Activated CD4-positive, alpha-beta T cell treated with anti-CD3 and anti-CD28 coated beads, Interleukin-2, Interleukin-6, amounts not matched to agents 100 ng/mL and 50 ng/mL, durations not matched to agents 16 hours and 8 hours (primary cell): ENCODE data around the gene SLC35B1.
"Not testable (repeated sequence)": the region's sequence is repeated elsewhere in the genome, so short reads cannot be mapped to it uniquely, and the experiment has no call there.

Experiments used
- DNase-seq: peaks from one replicate; pipeline ENCODE4 v3.0.0-alpha.2; 2020

SLC35B1 gene

DNA sequence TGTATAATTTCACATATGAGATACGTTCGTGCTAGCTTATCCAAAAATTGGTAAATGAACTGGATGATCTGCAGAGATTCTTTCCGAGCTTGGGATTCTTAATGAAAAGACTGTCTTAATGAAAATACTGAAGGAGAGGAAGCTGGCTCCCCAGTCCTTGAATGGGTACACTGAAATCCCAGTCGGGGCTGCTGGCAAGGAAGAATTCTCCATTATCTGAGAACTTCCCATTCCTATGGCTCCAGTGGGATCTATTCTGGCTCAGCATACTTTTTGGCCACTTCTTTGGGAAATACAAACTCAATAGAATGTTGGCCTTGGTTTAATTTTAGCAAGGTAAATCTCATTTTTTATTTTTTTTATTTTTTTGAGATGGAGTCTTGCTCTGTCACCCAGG is 23.7 kb upstream of the SLC35B1 start:
- DNase-seq: no peak

DNA sequence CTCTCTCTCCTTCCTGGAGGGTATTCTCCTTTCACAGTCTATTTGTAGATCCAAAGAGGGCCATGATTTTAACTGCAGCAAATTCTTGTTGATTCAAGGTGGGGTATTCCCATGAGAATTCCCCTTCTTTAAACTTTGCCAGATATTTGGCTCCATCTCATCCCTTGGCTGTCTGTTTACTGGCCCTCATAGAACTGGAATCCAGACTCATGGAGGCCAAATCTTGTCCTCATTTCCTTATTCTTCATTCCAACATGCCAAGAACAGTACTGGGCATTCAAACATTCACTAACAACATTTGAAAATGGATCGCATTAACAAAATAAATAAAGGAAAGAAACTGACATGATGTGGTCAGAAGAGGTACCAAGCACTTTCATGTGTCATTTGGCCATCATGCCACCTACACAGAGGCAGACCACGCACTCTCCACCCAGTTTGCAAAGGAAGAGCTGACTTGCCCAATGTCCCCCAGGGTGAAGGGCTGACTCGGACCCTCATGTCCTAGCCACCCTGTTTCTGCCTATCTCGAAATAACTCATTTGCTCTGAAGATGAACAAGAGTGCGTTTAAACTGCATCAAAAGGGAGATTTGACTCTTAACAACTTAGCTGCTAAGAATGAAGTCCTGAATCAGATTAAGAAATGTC is 23.1 kb upstream of the SLC35B1 start:
- DNase-seq: no peak

DNA sequence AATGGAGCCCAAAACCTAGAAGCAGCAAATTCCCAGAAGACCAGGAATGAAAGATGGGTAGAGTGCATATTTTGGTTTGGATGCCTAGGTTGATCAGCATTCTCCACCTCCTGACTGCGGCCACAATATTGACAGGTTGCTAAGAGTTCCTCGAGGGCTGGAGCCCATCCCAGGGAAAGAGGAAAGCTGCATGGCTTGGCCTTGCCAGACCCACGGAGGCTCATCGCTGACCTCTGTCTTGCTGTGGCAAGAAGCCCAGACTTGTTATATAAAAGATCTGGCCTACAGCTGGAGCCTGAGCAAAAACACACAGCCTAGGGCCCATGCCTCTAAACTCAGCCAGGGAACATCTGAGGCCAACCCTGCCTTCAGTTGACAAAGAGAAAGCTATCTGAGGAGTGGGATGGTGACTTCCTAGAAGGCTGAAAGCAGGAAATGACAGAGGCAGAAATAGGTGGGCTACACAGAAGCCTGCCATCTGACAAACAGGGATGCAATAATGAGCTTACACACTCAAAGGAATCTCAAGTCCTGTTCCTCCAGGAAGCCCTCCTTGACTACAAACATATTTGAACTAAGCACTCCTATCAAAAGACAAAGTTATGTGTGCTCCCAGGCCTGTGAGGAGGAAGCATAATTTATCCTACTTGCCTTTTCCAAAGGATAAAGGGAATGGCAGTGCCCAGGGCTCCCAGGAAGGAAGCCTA is 22.5 kb upstream of the SLC35B1 start:
- DNase-seq: no peak

DNA sequence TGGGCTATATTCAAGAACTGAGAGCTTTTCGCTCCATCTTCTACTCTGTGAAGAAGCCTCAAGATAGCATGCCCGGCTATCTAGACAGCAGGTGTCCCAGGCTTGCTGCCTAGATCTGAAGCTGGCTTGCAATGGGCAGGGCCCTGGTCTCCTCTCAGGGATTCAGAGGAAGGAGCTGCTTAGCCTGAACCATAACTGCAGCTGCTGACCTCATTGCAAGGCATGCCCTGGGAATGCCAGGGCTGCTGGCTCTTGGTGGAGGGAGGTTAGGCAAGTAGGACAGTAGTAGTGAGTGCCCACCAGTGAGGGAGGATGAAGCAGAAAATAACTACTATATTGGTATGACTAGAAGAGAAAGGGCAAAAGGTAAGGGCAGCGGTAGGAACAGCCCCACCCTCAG is 21.3 kb upstream of the SLC35B1 start:
- DNase-seq: no peak

DNA sequence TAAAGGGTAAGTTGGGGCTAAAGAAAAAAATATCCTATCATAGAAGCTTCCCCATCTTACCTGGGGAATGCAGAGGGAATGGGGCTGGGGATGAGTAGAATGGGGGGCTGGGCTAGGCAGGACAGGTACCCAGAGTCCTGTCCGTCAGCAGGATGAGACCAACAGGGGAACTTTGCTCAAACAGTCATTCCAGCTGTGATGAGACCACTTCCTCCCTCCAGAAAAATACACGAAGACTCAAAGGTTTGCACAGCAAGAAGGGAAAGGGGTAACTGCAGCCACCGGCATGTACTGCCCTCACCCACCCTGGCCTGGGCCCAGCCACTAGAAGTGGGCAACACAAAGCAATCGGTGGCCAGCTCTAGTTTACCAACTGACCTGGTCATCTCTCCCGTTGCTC is 20.7 kb upstream of the SLC35B1 start:
- DNase-seq: no peak

DNA sequence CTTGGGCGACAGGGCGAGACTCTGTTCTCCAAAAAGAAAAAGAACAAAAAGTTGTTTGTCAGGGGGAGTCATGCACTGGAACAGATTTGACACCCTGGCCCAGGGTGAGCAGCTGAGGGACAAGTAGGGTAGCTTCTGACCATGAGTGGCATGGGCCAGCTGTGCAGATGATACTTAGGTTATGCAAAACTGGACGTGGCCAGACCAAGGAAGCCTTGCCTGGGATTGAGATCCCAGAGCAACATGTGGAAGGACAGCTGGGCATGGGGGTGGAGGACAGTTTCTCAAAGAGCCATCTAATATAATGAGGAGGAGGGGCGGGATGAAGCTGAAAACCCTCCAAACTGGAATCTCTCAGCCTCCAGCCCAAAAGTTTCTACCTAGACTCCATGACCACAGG is 19.6 kb upstream of the SLC35B1 start:
- DNase-seq: no peak

DNA sequence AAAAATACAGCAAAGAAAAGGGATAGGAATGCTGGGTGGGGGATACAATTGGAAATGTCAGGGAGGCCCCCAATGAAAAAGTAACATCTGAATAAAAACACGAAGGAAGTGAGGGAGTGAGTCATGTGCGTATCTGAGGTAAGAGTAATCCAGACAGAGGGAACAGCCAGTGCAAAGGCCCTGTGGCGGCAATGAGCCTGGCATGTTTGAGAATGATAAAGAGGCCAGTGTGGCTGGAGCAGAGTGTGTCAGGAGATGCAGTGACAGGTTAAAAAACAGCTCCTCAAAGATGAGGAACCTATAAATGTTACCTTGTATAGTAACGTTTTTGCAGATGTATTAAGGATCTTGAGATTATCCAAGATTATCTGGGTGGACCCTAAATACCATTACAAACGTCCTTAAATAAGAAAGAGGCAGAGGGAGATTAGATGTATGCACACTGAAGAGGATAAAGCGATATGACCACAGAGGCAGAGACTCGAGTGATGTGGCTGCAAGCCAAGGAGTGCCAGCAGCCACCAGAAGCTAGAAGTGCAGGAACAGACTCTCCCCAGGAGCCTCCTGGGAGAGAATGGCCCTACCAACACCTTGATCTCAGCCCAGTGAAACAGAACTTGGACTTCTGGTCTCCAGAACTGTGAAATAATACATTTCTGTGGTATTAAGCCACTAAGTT is 17.8 kb upstream of the SLC35B1 start:
- DNase-seq: no peak

DNA sequence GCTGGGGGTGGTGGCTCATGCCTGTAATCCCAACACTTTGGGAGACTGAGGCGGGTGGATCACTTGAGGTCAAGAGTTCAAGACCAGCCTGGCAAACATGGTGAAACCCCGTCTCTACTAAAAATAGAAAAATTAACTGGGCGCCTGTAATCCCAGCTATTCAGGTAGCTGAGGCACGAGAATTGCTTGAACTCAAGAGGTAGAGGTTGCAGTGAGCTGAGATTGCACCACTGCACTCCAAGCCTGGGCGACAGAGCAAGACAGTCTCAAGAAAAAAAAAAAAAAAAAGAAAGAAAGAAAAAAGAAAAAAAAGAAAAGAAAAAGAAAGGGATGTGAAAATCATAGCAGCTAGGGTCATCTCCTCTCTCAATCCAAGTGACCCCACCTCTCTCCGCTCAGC is 16.8 kb upstream of the SLC35B1 start:
- DNase-seq: not testable (repeated sequence)

DNA sequence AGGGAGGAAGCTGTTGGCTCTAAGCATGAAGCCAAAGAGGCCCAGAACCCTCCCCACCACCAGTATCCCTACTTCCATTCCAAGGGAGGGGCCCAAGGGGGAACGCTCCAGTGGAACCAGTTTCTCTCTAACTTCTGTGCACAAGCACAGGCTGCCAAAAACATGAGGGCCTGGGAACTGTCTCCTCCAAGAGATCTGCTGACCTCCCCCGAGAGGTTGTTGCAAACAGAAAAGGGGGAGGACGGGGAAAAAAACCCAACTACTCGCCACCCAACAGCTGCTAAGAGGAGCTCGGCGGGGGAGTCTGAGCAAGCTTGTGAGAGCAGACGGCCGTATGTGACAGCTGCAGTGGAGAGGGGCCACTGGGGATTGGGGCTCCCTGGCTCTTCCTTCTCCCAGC is 15.7 kb upstream of the SLC35B1 start:
- no peak for DNase-seq

DNA sequence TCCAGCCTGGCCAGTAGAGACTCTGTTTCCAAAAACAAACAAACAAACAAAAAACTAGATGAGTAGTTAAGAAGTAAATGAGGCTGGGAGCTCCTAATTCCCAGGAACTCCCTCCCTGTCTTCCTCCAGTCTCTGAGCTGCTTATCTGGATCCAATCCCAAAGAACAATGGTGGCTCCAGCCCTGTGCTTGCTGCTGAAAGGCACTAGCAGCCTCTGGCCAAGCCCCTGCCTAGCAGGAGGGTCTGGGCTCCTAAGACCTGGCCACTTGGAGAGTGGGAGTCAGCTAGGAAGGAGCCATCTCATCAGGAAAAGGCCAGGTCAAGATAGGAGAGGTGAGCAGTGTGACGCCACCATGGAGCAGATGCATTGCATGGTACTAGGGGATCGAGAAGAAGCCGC is 14.3 kb upstream of the SLC35B1 start:
- no peak for DNase-seq

DNA sequence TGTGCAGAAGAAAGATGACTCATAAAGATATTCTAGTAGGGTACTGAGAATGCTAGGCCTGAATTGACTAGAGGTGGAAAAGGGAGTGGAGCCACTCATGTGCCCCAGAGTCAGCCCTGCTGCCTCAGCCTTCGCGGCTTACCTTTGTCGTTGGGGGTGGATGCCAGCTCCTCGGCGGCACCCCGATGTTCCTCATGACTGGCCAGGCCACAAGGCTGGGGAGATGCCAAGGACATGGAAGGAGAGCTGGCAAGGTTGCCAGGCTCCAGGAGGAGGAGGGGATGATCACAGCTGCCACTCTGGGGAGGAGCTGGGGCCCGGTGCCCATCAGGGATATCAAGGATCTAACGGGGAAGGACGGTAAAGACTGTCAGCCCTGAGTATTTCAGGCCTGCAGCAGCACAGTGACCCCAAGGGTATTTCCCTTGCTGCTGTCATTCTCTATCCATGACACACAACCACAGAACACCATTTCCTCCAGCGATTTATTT is 9.7 kb upstream of the SLC35B1 start:
- peak; percentile 77 for DNase-seq

DNA sequence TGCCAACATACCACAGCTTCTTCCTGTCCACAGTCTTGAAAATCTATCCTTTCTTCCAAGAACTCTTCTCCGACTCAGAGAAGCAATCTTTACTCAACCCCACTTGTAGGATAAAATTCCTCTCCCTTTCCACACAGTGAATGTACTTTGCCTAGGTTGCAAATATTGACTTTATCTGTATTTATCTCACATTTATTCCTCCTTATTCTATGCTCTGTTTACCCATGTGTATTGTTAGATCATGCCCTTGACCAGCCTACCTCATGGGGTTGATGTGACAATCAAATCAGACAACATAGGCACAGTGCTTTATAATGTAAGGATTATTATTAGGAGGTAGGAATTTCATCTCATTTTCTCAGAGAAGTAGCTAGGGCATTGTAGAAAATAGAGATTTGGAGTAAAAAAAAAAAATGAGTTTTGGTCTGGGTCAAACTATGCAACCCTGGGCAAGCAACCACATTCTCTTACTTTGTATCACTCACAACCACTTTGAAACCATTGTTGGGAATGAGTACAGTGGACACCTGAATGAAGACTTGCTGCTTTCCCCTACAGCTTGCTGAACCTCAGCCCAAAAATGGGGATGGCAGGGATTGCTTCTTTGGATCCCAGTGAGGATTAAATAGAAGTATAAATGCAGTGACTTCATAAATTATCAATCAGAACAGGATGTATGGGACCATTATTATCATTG is 9.1 kb upstream of the SLC35B1 start:
- DNase-seq: no peak

DNA sequence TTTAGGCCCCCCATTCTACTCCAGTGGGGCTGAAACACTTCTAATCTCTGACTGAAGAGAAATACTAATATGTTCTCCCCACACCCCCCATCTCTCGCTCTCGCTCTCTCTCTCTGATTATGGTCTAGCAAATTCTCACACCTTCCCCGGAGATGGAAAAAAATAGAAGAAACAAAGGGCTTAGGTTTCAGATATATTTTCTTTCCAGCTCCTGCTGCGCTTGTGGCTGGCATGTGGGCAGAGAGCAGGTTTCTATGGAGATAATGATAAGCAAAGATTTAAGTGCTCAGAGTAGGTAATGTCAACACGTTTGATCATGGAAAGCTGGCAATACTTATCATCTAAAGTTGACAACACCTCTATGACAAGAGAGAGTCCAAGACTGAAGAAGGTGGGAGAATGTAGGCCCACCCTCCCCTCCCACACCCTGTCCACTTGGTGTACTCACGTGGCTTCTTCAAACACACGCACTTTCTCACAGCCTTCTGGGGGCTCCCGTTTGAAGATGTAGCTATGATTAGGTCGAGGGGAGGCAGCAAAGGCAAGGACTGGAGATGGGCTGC is 8.0 kb upstream of the SLC35B1 start:
- DNase-seq: peak; percentile 63

DNA sequence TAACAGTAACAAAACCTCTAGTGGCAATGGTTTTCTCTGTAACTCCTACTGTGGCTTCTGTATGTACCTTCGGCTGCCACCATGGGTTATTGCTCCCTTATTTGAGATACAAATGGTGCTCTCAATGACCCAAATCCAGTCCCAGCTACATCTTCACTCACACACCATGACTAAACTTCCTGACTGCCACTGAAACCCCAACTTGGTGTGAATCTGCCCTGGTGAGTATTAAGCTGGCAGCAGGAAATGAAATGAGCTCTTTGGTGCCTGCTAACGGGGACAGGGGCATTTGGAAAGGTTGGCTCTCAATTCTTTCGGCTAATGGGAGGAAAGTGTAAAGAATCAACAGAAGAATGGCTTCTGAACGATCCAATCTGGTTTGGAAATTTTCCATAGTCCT is 7.5 kb upstream of the SLC35B1 start:
- peak; percentile 80 for DNase-seq

DNA sequence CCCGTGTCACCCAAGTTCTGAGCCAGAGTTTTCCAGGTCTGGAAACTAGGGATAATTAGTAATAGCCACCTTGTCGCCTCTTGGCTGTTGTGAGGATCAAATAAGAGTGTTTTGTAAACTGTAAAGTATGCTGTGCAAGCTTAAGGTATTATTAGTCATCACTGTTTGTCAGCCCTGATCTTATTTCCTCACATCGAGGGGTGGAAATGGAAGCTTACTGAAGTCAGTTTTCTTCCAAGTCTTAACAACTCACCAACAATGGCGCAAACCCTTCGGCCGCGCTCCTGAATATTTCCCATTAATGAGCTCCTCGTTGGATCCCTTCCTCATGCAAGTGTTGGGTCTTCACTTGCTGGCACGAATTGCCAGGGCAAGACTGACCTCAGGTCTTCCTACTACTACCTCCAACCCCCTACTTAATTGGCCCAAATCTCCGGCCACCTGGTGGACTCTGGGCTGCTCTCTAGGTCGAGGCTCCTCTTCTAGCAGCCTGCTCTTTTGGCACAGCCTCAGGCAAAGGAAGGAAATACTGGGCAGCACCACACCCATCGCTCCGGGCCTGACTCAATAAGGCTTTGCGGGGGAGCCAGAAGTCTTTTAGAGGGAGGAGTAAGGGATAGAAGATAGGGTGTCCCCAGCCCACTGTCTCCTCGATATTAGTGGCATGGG is 885 bp upstream of the SLC35B1 start:
- peak; percentile 11 for DNase-seq

DNA sequence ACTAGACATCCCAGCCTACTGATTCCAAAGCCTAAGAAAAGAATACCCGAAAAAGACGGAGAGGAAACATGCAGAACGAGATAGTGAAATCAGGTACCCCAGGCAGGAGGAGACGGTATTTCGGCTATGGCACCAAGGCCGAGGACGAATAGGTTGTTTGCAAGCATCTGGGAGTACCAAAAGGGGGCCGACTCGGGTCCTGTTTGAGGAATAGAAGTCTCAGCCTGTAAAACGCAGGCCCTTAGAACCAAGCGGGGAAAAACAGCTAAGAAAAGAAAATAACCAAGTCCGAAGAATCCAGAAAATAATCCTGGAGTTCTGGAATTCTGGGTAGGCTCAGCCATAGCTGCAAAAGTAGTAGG is 537 bp downstream of the SLC35B1 start:
- DNase-seq: peak; percentile 23

DNA sequence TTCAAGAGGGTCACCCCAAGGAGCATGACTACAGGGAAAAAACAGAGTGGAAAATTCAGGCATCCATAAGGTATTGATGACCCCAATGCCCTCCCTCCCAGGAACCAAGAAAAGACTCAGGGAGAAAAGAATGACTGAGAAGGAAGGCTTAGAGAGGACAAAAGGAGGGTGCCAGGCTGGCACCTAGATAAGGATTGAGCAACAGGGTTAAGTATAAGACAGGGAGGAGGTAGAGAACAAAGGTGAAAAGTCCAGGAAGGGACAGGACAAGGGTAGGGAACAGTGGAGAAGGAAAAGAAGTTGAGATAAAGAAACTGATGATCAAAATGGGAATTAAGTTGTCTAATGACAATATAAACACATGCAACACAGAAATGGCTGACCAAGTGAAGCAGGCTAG is 2.5 kb downstream of the SLC35B1 start:
- no peak for DNase-seq

DNA sequence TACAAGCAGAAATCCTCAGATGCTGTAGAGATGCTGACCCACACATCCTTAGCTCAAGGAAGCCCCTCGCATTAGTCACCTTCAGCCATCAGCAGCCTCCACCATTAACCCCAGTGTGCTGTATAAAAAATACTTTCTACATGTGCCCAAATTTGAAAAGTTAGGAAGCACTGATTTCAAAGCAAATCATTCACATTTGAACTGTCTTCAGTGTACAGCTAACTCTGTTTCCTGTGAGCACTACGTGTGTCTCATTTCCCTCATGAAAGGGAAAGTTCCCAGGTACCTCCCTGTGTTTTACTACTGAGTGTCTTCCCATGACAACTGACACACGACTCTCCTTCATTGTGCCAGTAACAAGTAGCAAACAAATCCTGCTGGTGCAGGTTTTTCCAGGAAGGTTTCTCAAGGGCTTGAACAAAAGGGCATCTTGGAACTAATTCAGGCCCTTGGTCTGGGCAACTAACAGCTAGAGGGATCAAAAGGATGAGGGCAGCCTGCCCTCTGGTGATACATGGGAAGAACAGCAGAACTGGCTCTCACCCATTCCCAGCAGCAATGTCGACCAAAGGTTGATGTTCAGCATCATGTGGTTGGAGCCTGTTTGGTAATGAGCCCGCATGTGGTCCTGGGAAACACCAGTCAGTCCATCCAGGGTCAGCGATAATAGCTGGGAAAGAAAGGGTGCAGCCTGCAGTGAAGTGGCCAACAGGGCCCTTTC is 4.0 kb downstream of the SLC35B1 start:
- peak; percentile 29 for DNase-seq

DNA sequence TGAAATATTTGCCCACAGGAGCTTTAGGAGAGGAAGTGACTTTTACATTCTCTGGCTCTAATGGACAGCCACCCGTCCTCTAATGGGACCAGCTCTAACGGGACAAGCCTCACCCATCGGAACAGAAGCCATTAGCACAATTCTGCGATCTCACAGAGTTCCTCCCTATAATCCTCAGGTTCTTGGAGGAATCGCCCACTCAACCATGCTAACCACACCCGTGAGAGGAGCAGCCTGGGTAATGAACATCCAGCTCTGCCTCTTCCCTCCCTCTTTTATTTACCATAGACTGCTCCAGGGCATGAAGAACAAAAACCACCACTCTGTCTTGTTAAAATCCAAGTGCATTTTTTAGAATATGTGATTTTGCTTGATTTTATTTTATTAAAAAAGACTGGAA is 6.8 kb downstream of the SLC35B1 start:
- no peak for DNase-seq

DNA sequence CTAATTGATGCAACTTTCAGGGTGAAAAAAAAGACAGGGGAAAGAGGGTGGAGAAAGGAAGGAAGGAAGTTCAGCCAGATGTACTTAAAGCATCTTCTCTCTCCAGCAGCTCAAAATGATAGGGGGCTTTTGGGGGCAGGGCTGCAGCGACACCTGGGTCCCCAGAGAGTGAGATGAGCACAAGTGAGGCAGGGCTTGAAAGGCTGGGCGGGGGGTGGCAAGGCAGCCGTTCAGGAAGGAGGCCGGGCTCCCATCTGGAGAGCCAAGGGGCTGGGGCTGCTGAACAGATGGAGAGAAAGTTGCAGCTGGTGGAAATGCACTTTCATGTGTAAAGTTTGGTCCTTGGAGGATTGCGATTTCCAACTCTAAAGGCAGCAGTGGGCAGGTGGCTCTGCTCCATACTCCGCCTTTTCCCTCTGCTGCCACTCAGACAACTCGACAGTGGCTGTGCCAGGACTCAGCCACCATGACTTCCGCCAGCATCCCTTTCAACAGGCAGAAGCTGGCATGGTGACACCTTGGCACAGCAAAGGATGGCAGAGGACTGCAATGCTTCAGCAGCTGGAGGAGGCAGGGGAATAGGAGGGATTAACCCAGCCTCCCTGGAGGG is 7.7 kb downstream of the SLC35B1 start:
- DNase-seq: no peak

DNA sequence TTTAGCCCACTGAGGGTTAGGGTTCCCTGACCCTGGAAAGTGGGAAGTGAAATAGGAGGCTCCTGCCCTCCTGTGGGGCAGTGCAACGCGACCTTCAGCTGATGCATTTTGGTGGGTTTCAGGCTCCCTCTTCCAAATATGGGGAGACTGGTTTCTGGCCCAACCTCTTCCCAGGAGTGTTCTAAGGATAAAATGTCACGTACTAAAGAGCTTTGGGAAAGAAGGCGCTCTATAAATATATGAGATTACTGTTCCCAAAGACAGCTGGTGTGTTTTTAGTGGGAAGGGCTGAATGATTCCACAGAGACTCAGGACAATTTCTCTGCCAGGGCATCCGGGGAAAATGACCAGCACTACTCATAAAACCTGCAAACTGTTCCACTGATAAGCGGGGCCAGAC is 9.8 kb downstream of the SLC35B1 start:
- no peak for DNase-seq
